HepG2 (cell line): ENCODE results near the gene CCT8. TPM values are rescaled to one million over a fixed set of nuclear protein-coding genes. Genes with fewer than 3 reads are reported as not detected.
A peak's percentile ranks its signal among the peaks of the same experiment; 100 is the strongest.

ENCODE experiments used
- AGO1 ChIP-seq: fragments of 200-400 bp; formaldehyde crosslinking; IDR thresholded peaks from 2 replicates; pipeline ENCODE4 v1.6.1; 2017; ENCODE audit warnings: mild to moderate bottlenecking, low read depth, low read length, moderate library complexity; ENCODE audit not compliant: poor library complexity, severe bottlenecking
- CREB1 ChIP-seq, 2 experiments: fragments of 450-650 bp in 1 of 2; IDR thresholded peaks; 2 replicates each; pipeline ENCODE4 v1.6.1; 2016 to 2017; ENCODE audit warnings: control low read depth in 1 of 2, mild to moderate bottlenecking in 1 of 2, missing compliant biosample characterization in 1 of 2, missing genetic modification characterization in 1 of 2
- ERF ChIP-seq: IDR thresholded peaks from 2 replicates; pipeline ENCODE4 v1.6.1; 2018; ENCODE audit warnings: missing biosample characterization, missing genetic modification reagents
- FIP1L1 ChIP-seq: fragments of 200-400 bp; formaldehyde crosslinking; IDR thresholded peaks from 2 replicates; pipeline ENCODE4 v1.6.1; 2018; ENCODE audit warnings: low read depth, mild to moderate bottlenecking, low read length, moderate library complexity, borderline replicate concordance; ENCODE audit not compliant: insufficient read depth
- FOSL2 ChIP-seq: sonication (generic); formaldehyde crosslinking; IDR thresholded peaks from 2 replicates; pipeline ENCODE4 v1.4.0; 2020; ENCODE audit warnings: missing genetic modification reagents
- MZF1 ChIP-seq: sonication (generic); formaldehyde crosslinking; IDR thresholded peaks from 2 replicates; pipeline ENCODE4 v1.8.1; 2023; ENCODE audit warnings: mild to moderate bottlenecking, missing genetic modification reagents, borderline replicate concordance
- PCBP1 ChIP-seq: fragments of 200-400 bp; formaldehyde crosslinking; IDR thresholded peaks from 2 replicates; pipeline ENCODE4 v1.6.1; 2017; ENCODE audit warnings: mild to moderate bottlenecking, low read depth, low read length, borderline replicate concordance
- POLR2A ChIP-seq, 2 experiments: IDR thresholded peaks; 2 replicates each; pipeline ENCODE4 v1.6.1; 2011; ENCODE audit warnings: low read depth in 2 of 2, low read length in 2 of 2, mild to moderate bottlenecking in 1 of 2, moderate library complexity in 1 of 2; ENCODE audit not compliant: insufficient read depth in 1 of 2
- RAD51 ChIP-seq: fragments of 450-650 bp; IDR thresholded peaks from 2 replicates; pipeline ENCODE4 v1.6.1; 2016; ENCODE audit warnings: borderline replicate concordance
- SIN3A ChIP-seq: IDR thresholded peaks from 2 replicates; pipeline ENCODE4 v1.6.1; 2011; ENCODE audit warnings: low read depth, mild to moderate bottlenecking, control low read depth, low read length, borderline replicate concordance
- SMC3 ChIP-seq: IDR thresholded peaks from 2 replicates; pipeline ENCODE4 v1.6.1; 2011; ENCODE audit warnings: low read length, improper control_type of control experiment
- TOE1 ChIP-seq: sonication (generic); formaldehyde crosslinking; IDR thresholded peaks from 2 replicates; pipeline ENCODE4 v1.4.0; 2020; ENCODE audit warnings: mild to moderate bottlenecking, missing genetic modification reagents
- TSC22D2 ChIP-seq: sonication (generic); formaldehyde crosslinking; IDR thresholded peaks from 2 replicates; pipeline ENCODE4 v1.5.1; 2020; ENCODE audit warnings: missing genetic modification reagents, mild to moderate bottlenecking, borderline replicate concordance
- ZNF142 ChIP-seq: sonication (generic); formaldehyde crosslinking; IDR thresholded peaks from 2 replicates; pipeline ENCODE4 v1.4.0; 2020; ENCODE audit warnings: missing genetic modification reagents
- ZNF253 ChIP-seq: sonication (generic); formaldehyde crosslinking; IDR thresholded peaks from 2 replicates; pipeline ENCODE4 v1.8.0; 2022; ENCODE audit warnings: mild to moderate bottlenecking, missing genetic modification reagents, borderline replicate concordance
- polyA plus RNA-seq, 8 experiments: library from polyadenylated mRNA; depleted of rRNA in 3 of 8; stranded (reverse) in 7 of 8; unstranded in 1 of 8; fragments of >200 nt; fragmentation: Illumina TruSeq in 4 of 8; extraction: Trizol in 4 of 8; gene quantifications; 2 replicates each; pipeline versions ENCODE4 v1.2.1 to v1.2.3, GENCODE V29; 2011 to 2016; ENCODE audit warnings: low read depth in 4 of 8, missing spikeins in 1 of 8, mixed read lengths in 1 of 8; ENCODE audit not compliant: insufficient read depth in 1 of 8
- total RNA-seq, 5 experiments: library from RNA; depleted of rRNA; stranded (reverse); fragments of >200 nt; fragmentation: Illumina TruSeq; extraction: Trizol; gene quantifications; 2 replicates each; pipeline ENCODE4 v1.2.3, GENCODE V29; 2016; ENCODE audit warnings: low read depth in 1 of 5
- TF ChIP-seq, protein P1 (sequence below): sonication (generic); formaldehyde crosslinking; IDR thresholded peaks from 2 replicates; pipeline ENCODE4 v1.5.1; 2020; ENCODE audit warnings: mild to moderate bottlenecking, missing genetic modification reagents
- TF ChIP-seq, protein P2 (sequence below): sonication (generic); formaldehyde crosslinking; IDR thresholded peaks from 2 replicates; pipeline ENCODE4 v1.4.0; 2020; ENCODE audit warnings: missing genetic modification reagents, borderline replicate concordance

CCT8 gene
- total and polyA plus RNA-seq, 2 of the 13 experiments (the other 11 are each of a cell fraction or from before 2014, with no cell fraction given) = 127 to 325 TPM

DNA sequence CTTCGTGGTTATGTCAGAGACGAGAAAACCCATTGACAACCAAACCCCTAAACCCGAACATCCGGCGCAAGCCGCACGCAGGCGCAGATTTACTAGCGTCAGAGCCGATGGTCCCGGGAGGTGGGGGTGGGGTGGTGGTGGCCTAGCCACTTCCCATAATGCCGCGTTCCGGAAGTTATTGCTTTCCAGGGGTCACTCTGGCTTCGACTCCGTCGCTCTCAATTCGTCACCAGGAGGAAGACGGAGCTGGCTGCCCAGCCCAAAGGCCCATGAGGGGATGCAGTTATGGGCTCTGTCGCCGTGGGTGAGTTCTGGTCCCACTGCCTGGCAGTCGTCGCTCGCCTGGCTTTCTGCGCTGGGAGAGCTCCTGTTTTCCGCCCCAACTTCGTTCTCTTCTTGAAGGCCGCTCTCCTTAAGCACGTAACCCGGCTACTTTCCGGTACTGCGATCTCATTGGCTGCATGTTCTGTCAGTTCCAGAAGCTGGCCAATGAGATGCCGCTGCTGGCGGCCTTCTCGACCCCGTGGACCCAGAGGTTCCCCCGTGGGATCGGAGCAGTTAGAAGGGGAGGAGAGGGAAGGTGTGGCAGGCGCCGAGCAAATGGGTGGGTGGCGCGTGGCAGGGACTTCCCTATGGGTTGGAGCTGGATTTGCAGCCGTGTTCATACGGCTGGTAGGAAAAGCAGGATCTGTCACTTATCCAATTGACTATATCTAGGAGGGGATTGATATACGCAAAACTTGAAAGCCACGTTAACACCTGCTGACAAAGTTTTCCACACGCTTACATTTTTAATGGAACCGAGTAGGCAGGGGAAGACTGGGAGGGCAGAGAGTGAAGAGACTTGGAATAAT lies 48.7 kb downstream of the CCT8 start, which contains the start of gene USP16 (continued):
- TF ChIP-seq FOSL2 = no peak
- TF ChIP-seq, protein P1, sequence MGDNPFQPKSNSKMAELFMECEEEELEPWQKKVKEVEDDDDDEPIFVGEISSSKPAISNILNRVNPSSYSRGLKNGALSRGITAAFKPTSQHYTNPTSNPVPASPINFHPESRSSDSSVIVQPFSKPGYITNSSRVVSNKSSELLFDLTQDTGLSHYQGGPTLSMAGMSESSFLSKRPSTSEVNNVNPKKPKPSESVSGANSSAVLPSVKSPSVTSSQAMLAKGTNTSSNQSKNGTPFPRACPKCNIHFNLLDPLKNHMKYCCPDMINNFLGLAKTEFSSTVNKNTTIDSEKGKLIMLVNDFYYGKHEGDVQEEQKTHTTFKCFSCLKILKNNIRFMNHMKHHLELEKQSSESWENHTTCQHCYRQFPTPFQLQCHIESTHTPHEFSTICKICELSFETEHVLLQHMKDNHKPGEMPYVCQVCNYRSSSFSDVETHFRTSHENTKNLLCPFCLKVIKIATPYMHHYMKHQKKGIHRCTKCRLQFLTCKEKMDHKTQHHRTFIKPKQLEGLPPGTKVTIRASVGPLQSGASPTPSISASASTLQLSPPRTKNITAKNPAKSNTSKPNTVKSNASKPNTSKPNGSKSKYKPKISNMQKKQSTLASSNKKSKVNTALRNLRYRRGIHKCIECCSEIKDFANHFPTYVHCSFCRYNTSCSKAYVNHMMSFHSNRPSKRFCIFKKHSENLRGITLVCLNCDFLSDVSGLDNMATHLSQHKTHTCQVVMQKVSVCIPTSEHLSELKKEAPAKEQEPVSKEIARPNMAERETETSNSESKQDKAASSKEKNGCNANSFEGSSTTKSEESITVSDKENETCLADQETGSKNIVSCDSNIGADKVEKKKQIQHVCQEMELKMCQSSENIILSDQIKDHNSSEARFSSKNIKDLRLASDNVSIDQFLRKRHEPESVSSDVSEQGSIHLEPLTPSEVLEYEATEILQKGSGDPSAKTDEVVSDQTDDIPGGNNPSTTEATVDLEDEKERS (CRISPR knock-in tag) = no peak
- peak; percentile 83 for TF ChIP-seq ERF
- TF ChIP-seq FIP1L1 = 0 out of 2 replicates have a peak, but pooled peaks have one; percentile 38
- no peak for TF ChIP-seq SMC3
- peak; percentile 91 for TF ChIP-seq CREB1 (IDR thresholded peaks at IDR 0.05)
- peak; percentile 95 for TF ChIP-seq CREB1 (CRISPR knock-in tag; IDR thresholded peaks at IDR 0.05)
- TF ChIP-seq POLR2A (IDR thresholded peaks at IDR 0.05; ENCODE audit: insufficient read depth in 1 of 2, low read depth in 2 of 2, low read length in 2 of 2) = peak; percentile 70 to 95
- peak; percentile 54; the same call in 1 of the 2 replicates for TF ChIP-seq TSC22D2 (CRISPR knock-in tag)
- peak; percentile 82 for TF ChIP-seq ZNF142 (CRISPR knock-in tag)
- no peak for TF ChIP-seq AGO1
- TF ChIP-seq RAD51 = no peak
- TF ChIP-seq PCBP1 = no peak; the same call in 1 of the 2 replicates
- 0 out of 2 replicates have a peak, but pooled peaks have one; percentile 24 for TF ChIP-seq TOE1 (CRISPR knock-in tag)
- TF ChIP-seq, protein P2, sequence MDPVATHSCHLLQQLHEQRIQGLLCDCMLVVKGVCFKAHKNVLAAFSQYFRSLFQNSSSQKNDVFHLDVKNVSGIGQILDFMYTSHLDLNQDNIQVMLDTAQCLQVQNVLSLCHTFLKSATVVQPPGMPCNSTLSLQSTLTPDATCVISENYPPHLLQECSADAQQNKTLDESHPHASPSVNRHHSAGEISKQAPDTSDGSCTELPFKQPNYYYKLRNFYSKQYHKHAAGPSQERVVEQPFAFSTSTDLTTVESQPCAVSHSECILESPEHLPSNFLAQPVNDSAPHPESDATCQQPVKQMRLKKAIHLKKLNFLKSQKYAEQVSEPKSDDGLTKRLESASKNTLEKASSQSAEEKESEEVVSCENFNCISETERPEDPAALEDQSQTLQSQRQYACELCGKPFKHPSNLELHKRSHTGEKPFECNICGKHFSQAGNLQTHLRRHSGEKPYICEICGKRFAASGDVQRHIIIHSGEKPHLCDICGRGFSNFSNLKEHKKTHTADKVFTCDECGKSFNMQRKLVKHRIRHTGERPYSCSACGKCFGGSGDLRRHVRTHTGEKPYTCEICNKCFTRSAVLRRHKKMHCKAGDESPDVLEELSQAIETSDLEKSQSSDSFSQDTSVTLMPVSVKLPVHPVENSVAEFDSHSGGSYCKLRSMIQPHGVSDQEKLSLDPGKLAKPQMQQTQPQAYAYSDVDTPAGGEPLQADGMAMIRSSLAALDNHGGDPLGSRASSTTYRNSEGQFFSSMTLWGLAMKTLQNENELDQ = 0 out of 2 replicates have a peak, but pooled peaks have one; percentile 11
- no peak for TF ChIP-seq MZF1 (CRISPR knock-in tag)
- TF ChIP-seq ZNF253 (CRISPR knock-in tag) = no peak
- TF ChIP-seq SIN3A = peak; percentile 75; the same call in 1 of the 2 replicates
